IMR-90 (cell line): Measurements from ENCODE around the gene CD28. TPM values are rescaled to one million over a fixed set of nuclear protein-coding genes. Genes with fewer than 3 reads are reported as not detected.

Experiments
- ATAC-seq: fragments of 200-7000 bp; cut with Tn5 transposase; 2 replicates; pipeline ENCODE4 v1.9.1; 2020; ENCODE audit warnings: low read depth, mild to moderate bottlenecking, moderate library complexity
- BruUV-seq: library from RNA; stranded (reverse); fragments of 400-500 nt; replicated peaks from 2 replicates; lab custom pipeline; 2021; lab: Mats Ljungman, UMichigan
- CTCF ChIA-PET: fragments of 300-600 bp; formaldehyde crosslinking; extraction: SDS; loops from one replicate; lab custom pipeline; 2021; ENCODE audit warnings: antibody characterized with exemption; lab: Yijun Ruan, JAX
- POLR2A ChIA-PET: fragments of 300-600 bp; sonication (Branson Sonifier 250); formaldehyde crosslinking; loops from one replicate; lab custom pipeline; 2022; ENCODE audit warnings: antibody characterized with exemption; ENCODE audit not compliant: unreplicated experiment; lab: Charles Lee
- DNase-seq: peaks from one replicate; pipeline ENCODE4 v3.0.0; 2013
- H2AFZ ChIP-seq: replicated peaks from 2 replicates; pipeline ENCODE3; 2013; ENCODE audit warnings: low read length, mild to moderate bottlenecking; ENCODE audit not compliant: poor library complexity
- H2AK5ac ChIP-seq: 2 replicates; pipeline ENCODE4 v1.6.1; 2013; ENCODE audit warnings: low read depth, low read length, inconsistent platforms
- H2AK9ac ChIP-seq: replicated peaks from 2 replicates; pipeline ENCODE3; 2013; ENCODE audit warnings: mild to moderate bottlenecking, low read depth, low read length, moderate library complexity; ENCODE audit not compliant: poor library complexity
- H2BK120ac ChIP-seq: 2 replicates; pipeline ENCODE4 v1.6.1; 2013; ENCODE audit warnings: low read depth, low read length, inconsistent platforms
- H2BK15ac ChIP-seq: 3 replicates; pipeline ENCODE4 v1.6.1; 2013; ENCODE audit warnings: low read depth, low read length, inconsistent platforms
- H2BK20ac ChIP-seq: 2 replicates; pipeline ENCODE4 v1.6.1; 2013; ENCODE audit warnings: low read depth, mild to moderate bottlenecking, inconsistent platforms, low read length, moderate library complexity
- H2BK5ac ChIP-seq: 2 replicates; pipeline ENCODE4 v1.6.1; 2013; ENCODE audit warnings: mild to moderate bottlenecking, low read depth, low read length, inconsistent platforms; ENCODE audit not compliant: poor library complexity, severe bottlenecking
- H3K14ac ChIP-seq: replicated peaks from 2 replicates; pipeline ENCODE4 v1.6.1; 2013; ENCODE audit warnings: low read depth, low read length, inconsistent platforms
- H3K18ac ChIP-seq: 2 replicates; pipeline ENCODE4 v1.6.1; 2013; ENCODE audit warnings: low read depth, low read length, control low read depth
- H3K23ac ChIP-seq: 2 replicates; pipeline ENCODE4 v1.6.1; 2013; ENCODE audit warnings: low read depth, low read length, inconsistent platforms
- H3K27ac ChIP-seq: 2 replicates; pipeline ENCODE4 v1.5.1; 2013; ENCODE audit warnings: mild to moderate bottlenecking, control low read depth, low read length; ENCODE audit not compliant: insufficient read depth
- H3K27me3 ChIP-seq: 2 replicates; pipeline ENCODE4 v1.6.1; 2013; ENCODE audit warnings: low read length; ENCODE audit not compliant: control insufficient read depth, insufficient read depth
- H3K36me3 ChIP-seq: 2 replicates; pipeline ENCODE4 v1.6.1; 2013; ENCODE audit warnings: low read length, mixed read lengths; ENCODE audit not compliant: control insufficient read depth, insufficient read depth
- H3K4ac ChIP-seq: 2 replicates; pipeline ENCODE4 v1.6.1; 2013; ENCODE audit warnings: low read depth, low read length, inconsistent platforms
- H3K4me1 ChIP-seq: 2 replicates; pipeline ENCODE4 v1.6.1; 2013; ENCODE audit warnings: low read length, mixed read lengths; ENCODE audit not compliant: control insufficient read depth, insufficient read depth
- H3K4me2 ChIP-seq: 2 replicates; pipeline ENCODE4 v1.6.1; 2013; ENCODE audit warnings: low read depth, mild to moderate bottlenecking, control low read depth, low read length, moderate library complexity
- H3K4me3 ChIP-seq: 2 replicates; pipeline ENCODE4 v1.5.1; 2013; ENCODE audit warnings: low read depth, mild to moderate bottlenecking, control low read depth, low read length, moderate library complexity; ENCODE audit not compliant: insufficient read depth
- H3K56ac ChIP-seq: 2 replicates; pipeline ENCODE4 v1.6.1; 2013; ENCODE audit warnings: low read length, inconsistent platforms; ENCODE audit not compliant: insufficient read depth; ENCODE audit errors: extremely low read depth
- H3K79me1 ChIP-seq, 2 experiments: 2 replicates each; pipeline ENCODE4 v1.6.1; 2013; ENCODE audit warnings: low read length in 2 of 2, inconsistent platforms in 1 of 2, low read depth in 1 of 2
- H3K9ac ChIP-seq: 2 replicates; pipeline ENCODE4 v1.6.1; 2013; ENCODE audit warnings: low read depth, low read length, control low read depth
- H3K9me1 ChIP-seq: 2 replicates; pipeline ENCODE4 v1.6.1; 2013; ENCODE audit warnings: low read length, inconsistent platforms; ENCODE audit not compliant: insufficient read depth
- H3K9me3 ChIP-seq: 2 replicates; pipeline ENCODE4 v1.6.1; 2013; ENCODE audit warnings: low read length; ENCODE audit not compliant: control insufficient read depth, insufficient read depth
- H4K20me1 ChIP-seq: 2 replicates; pipeline ENCODE4 v1.6.1; 2013; ENCODE audit warnings: low read length, inconsistent platforms; ENCODE audit not compliant: insufficient read depth
- H4K5ac ChIP-seq: 2 replicates; pipeline ENCODE4 v1.6.1; 2013; ENCODE audit warnings: mild to moderate bottlenecking, low read depth, low read length, control low read depth
- H4K8ac ChIP-seq, 2 experiments: 2 replicates each; pipeline ENCODE4 v1.6.1; 2013; ENCODE audit warnings: low read depth in 2 of 2, low read length in 2 of 2, control low read depth in 1 of 2, inconsistent platforms in 1 of 2
- H4K91ac ChIP-seq: 2 replicates; pipeline ENCODE4 v1.6.1; 2013; ENCODE audit warnings: low read depth, low read length, inconsistent platforms; ENCODE audit not compliant: insufficient read depth
- CEBPB ChIP-seq: IDR thresholded peaks from 2 replicates; pipeline ENCODE4 v1.6.1; 2012; ENCODE audit warnings: low read depth, low read length, improper control_type of control experiment
- CHD1 ChIP-seq: IDR thresholded peaks from 2 replicates; pipeline ENCODE4 v1.6.1; 2012; ENCODE audit warnings: low read depth, low read length, improper control_type of control experiment
- MXI1 ChIP-seq: IDR thresholded peaks from 2 replicates; pipeline ENCODE4 v1.6.1; 2012; ENCODE audit warnings: low read depth, mild to moderate bottlenecking, low read length, moderate library complexity, borderline replicate concordance
- WGBS, 2 experiments: methylation state at CpG; one replicate each; pipeline versions ENCODE4 v1.1.5 to v1.1.7; 2013; ENCODE audit warnings: missing lambda C conversion rate in 2 of 2; ENCODE audit not compliant: insufficient read length in 1 of 2; ENCODE audit errors: extremely low coverage in 2 of 2; 5-methylcytosine and 5-hydroxymethylcytosine counted together
- dilution Hi-C: fragments of 300-500 bp; cut with HindIII; formaldehyde crosslinking; loops from one replicate; pipeline ENCODE4 v1.14.3; 2018; ENCODE audit warnings: low sequenced_read_pairs; ENCODE audit not compliant: unreplicated experiment
- in situ Hi-C: fragments of 300-500 bp; cut with MboI; formaldehyde crosslinking; loops from 3 replicates; pipeline ENCODE4 v1.14.3; 2019; ENCODE audit warnings: low sequenced_read_pairs, inconsistent platforms, mixed read lengths
- intact Hi-C: fragments of 100-400 bp; cut with micrococcal nuclease; formaldehyde crosslinking; loops from 2 replicates; pipeline ENCODE4 v1.10.0; 2022
- polyA plus RNA-seq, 3 experiments: library from polyadenylated mRNA; depleted of rRNA; stranded (reverse); fragments of >200 nt; gene quantifications; 2 replicates each; pipeline ENCODE4 v1.2.3, GENCODE V29; 2012; ENCODE audit warnings: low replicate concordance in 1 of 3
- total RNA-seq: library from RNA; depleted of rRNA; stranded (reverse); fragments of >200 nt; gene quantifications from 2 replicates; pipeline ENCODE4 v1.2.3, GENCODE V29; 2012

CD28 gene
- total and polyA plus RNA-seq, 2 of the 4 experiments (the other 2 are of a cell fraction), result not detected

DNA sequence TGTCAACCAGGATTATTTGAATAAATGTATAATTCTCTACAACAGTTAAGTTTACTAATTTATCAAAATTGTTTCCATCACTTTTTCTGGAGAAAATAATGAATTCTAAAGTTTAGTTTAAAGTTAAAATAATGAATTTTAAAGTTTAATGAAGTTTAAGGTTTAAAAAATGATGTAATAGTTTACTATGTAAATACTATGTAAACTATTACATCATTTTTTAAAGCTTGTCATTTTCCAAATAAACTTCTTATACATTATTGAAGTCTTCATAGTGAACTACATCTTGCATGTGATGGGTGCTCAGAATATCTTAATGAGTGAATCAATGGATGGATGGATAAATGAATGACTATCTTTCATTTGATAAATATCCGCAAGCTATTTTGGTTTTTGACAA is 38.8 kb downstream of the CD28 start:
- Histone ChIP-seq H2BK15ac (no peak overlapping the region), H3K4me2 (no peak overlapping the region), H3K56ac (no peak overlapping the region), H2AFZ (no peak overlapping the region), H4K8ac (no peak overlapping the region), H2BK20ac (no peak overlapping the region), H3K9ac (no peak overlapping the region), H3K4me3 (no peak overlapping the region), H3K4me1 (peaks cover 8% of the 10 kb centered on the region; the same call in 1 of the 2 replicates), H3K36me3 (no peaks in the 10 kb centered on the region), H3K14ac (no peak overlapping the region), H2AK9ac (no peak overlapping the region), H3K9me3 (0 out of 2 replicates have a peak, but pooled peaks cover 1% of the 10 kb centered on the region), H4K5ac (no peak overlapping the region), H3K27ac (no peak overlapping the region), H3K27me3 (no peaks in the 10 kb centered on the region), H3K9me1 (0 out of 2 replicates have a peak, but pooled peaks cover 4% of the 10 kb centered on the region), H3K4ac (no peak overlapping the region), H2BK5ac (no peak overlapping the region), H3K23ac (no peak overlapping the region), H3K79me1 (no peaks in the 10 kb centered on the region), H4K91ac (no peak overlapping the region), H2BK120ac (no peak overlapping the region), H2AK5ac (no peak overlapping the region), H3K18ac (no peak overlapping the region), H4K20me1 (no peaks in the 10 kb centered on the region)
- no peak for ATAC-seq
- in situ Hi-C loops, result no loop called here
- BruUV-seq, result no TSS peak
- CTCF ChIA-PET, result no interaction called here
- intact Hi-C loops, result no loop called here
- POLR2A ChIA-PET, result no interaction called here
- dilution Hi-C loops, result no loop called here
- TF ChIP-seq CHD1 (no peak), MXI1 (no peak), CEBPB (no peak)
- WGBS, 2 experiments, result no CpG with 5 or more reads among the region's 1 CpG
- DNase-seq, result no peak
